ENCODE results near the gene POLR1G.
"Not testable (repeated sequence)": the region's sequence is repeated elsewhere in the genome, so short reads cannot be mapped to it uniquely, and the experiment has no call there.

POLR1G gene

DNA sequence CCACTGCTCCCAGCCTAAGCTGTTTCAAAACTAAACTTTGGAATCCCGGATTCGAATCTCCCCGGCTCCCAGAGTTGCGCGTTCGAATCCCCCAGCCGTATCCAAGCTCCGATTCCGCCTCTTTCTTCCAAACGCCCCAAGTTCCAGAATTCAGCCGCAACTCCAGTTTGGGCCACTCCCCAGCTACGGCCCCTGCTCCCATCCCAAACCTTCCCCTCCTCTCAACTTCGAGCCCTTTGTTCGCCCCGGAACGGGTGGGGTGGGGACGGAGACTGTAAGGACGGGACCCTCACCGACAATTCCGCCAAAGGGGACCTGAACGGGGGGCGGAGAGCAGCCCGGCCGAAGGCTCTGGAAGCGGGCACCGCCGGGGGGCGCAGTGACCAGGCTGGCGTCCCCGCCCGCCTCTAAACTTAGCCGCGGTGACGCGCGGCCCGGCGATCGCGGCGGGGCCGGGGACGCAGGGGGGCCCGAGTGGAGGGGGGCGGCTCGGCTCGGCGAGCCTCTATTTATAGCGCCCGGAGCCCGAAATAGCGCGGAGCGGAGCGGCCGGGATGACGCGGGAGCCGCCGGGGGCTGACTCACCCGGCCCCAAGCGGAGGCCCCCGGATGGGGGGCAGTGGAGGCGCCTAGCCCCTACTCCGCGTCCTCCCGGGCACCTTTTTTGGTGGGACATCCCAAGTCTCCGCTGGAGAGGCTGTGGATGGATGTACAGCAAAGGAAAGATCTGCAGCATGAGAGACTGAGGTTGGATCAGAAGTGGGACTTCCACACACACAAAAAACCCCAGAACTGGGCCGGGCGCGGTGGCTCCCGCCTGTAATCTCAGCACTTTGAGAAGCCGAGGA, 22.2 kb downstream of the POLR1G start:
- peak; percentile 18 to 46 (median 37) for TF ChIP-seq CTCF (IDR thresholded peaks at IDR 0.05; ENCODE audit: unreplicated experiment in 3 of 3)
- H3K36me3 Mint-ChIP-seq (ENCODE audit: low read depth): no peaks in the 10 kb centered on the region
- peaks cover 16% of the 10 kb centered on the region for H3K4me1 Mint-ChIP-seq
- H3K9me3 Mint-ChIP-seq: no peaks in the 10 kb centered on the region
- H3K4me3 Mint-ChIP-seq: peak overlapping the region; percentile 85 to 92 (median 92)
- peak overlapping the region; percentile 54 to 84 (median 82) for H3K27ac Mint-ChIP-seq
- H3K27me3 Mint-ChIP-seq (ENCODE audit: low read depth): no peaks in the 10 kb centered on the region

GRCh38 chr19:45429896-45430295, 23.5 kb downstream of the POLR1G start:
- H3K9me3 Mint-ChIP-seq: not testable (repeated sequence)

DNA sequence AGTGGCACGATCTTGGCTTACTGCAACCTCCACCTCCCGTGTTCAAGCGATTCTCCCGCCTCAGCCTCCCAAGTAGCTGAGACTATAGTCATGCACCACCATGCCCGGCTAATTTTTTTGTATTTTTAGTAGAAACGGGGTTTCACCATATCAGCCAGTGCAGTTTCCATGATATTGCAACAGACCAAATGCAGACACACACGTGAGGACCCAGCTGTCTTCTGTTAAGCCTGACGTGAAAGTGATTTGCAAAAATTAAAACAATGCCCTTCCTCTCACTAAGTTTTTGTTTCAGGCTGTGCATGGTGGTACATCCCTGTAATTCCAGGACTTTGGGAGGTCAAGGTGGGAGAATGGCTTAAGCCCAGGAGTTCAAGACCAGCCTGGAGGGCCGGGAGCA, 24.6 kb downstream of the POLR1G start:
- not testable (repeated sequence) for H3K36me3 Mint-ChIP-seq (ENCODE audit: low read depth); H3K9me3 Mint-ChIP-seq; H3K27me3 Mint-ChIP-seq (ENCODE audit: low read depth); H3K27ac Mint-ChIP-seq; H3K4me1 Mint-ChIP-seq
- H3K4me3 Mint-ChIP-seq: peak overlapping the region in 1 of 3 experiments; percentile 41

More at GRCh38 chr19:45429896-45430295, 23.5 kb downstream of the POLR1G start:
- H3K27me3 Mint-ChIP-seq (ENCODE audit: low read depth); H3K36me3 Mint-ChIP-seq (ENCODE audit: low read depth); H3K27ac Mint-ChIP-seq; H3K4me3 Mint-ChIP-seq; H3K4me1 Mint-ChIP-seq: not testable (repeated sequence)

GRCh38 chr19:45432543-45432942, 26.1 kb downstream of the POLR1G start:
- not testable (repeated sequence) for H3K4me1 Mint-ChIP-seq; H3K4me3 Mint-ChIP-seq; H3K27me3 Mint-ChIP-seq (ENCODE audit: low read depth); H3K27ac Mint-ChIP-seq; H3K9me3 Mint-ChIP-seq; H3K36me3 Mint-ChIP-seq (ENCODE audit: low read depth)

DNA sequence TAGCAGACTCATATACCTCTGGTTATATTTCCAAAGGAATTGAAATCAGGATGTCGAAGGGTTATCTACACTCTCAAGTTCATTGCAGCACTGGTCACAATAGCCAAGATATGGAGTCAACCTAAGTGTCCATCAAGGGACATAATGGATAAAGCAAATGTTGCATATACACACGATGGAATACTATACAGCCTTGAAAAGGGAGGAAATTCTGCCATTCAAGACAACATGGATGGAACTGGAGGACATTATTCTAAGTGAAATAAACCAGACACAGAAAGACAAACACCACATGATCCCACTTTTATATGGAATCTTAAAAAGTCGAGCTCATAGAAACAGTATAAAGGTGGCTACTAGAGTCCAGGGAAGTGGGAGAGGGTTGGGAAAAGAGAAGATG, 30.9 kb downstream of the POLR1G start:
- Mint-ChIP-seq H3K27ac (no peak overlapping the region), H3K36me3 (ENCODE audit: low read depth) (no peaks in the 10 kb centered on the region), H3K4me3 (peak overlapping the region in 2 of 3 experiments; percentile 31 to 47), H3K9me3 (no peaks in the 10 kb centered on the region), H3K27me3 (ENCODE audit: low read depth) (no peaks in the 10 kb centered on the region), H3K4me1 (peaks cover 12% of the 10 kb centered on the region)
- no peak for TF ChIP-seq CTCF (IDR thresholded peaks at IDR 0.05; ENCODE audit: unreplicated experiment in 3 of 3)

DNA sequence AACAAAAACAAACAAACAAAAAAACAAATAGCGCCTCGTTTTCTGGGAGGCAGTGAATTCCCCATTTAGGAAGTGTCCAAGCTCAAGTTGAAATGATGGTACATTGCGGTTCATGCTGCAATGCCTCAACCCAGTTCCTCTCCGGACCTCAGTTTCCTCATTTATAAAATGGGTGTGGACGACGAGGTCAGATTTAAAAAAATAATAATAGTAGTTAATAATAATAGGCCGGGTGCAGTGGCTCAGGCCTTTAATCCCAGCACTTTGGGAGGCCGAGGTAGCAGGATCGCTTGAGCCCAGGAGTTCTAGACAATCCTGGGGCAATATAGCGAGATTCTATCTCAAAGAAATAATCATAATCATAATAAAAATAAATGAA, 32.7 kb downstream of the POLR1G start:
- Mint-ChIP-seq H3K4me1 (peaks cover 25% of the 10 kb centered on the region), H3K4me3 (peak overlapping the region; percentile 41 to 88 (median 56)), H3K9me3 (no peaks in the 10 kb centered on the region), H3K36me3 (ENCODE audit: low read depth) (no peaks in the 10 kb centered on the region), H3K27me3 (ENCODE audit: low read depth) (no peaks in the 10 kb centered on the region), H3K27ac (no peak overlapping the region)
- TF ChIP-seq CTCF (IDR thresholded peaks at IDR 0.05; ENCODE audit: unreplicated experiment in 3 of 3): no peak

- Mint-ChIP-seq H3K27me3 (ENCODE audit: low read depth) (no peaks in the 10 kb centered on the region), H3K4me3 (peak overlapping the region; percentile 83 to 88 (median 87)), H3K4me1 (peaks cover 30% of the 10 kb centered on the region), H3K9me3 (no peaks in the 10 kb centered on the region), H3K36me3 (ENCODE audit: low read depth) (no peaks in the 10 kb centered on the region), H3K27ac (peak overlapping the region; percentile 37 to 71 (median 53))
- peak; percentile 100 for TF ChIP-seq CTCF (IDR thresholded peaks at IDR 0.05; ENCODE audit: unreplicated experiment in 3 of 3)
Observed at GRCh38 chr19:45439569-45440258, 33.3 kb downstream of the POLR1G start.
